PC-9 (cell line): ENCODE results near the gene EIF2D. TPM values are rescaled to one million over a fixed set of nuclear protein-coding genes. Genes with fewer than 3 reads are reported as not detected.

ENCODE experiments used
- BruUV-seq: library from RNA; stranded (reverse); fragments of 400-500 nt; replicated peaks from 2 replicates; lab custom pipeline; 2021; lab: Mats Ljungman, UMichigan
- CTCF ChIA-PET: fragments of 300-600 bp; sonication (Branson Sonifier 250); formaldehyde crosslinking; loops from one replicate; lab custom pipeline; 2022; ENCODE audit warnings: antibody characterized with exemption; lab: Charles Lee
- POLR2A ChIA-PET: fragments of 300-600 bp; sonication (Branson Sonifier 250); formaldehyde crosslinking; loops from one replicate; lab custom pipeline; 2022; ENCODE audit warnings: antibody characterized with exemption; ENCODE audit not compliant: unreplicated experiment; lab: Charles Lee
- DNase-seq, 2 experiments: peaks; one replicate each; pipeline versions ENCODE4 v3.0.0 to v3.0.0-alpha.2; 2015 to 2022; ENCODE audit warnings: mixed read lengths in 1 of 2
- H2AFZ ChIP-seq: fragments of 200-600 bp; sonication (generic); 2 replicates; pipeline ENCODE4 v1.8.1; 2017; ENCODE audit warnings: antibody characterized with exemption
- H3F3A ChIP-seq: fragments of 200-600 bp; sonication (generic); 2 replicates; pipeline ENCODE4 v1.8.1; 2017; ENCODE audit warnings: antibody characterized with exemption, mild to moderate bottlenecking, low read depth; ENCODE audit not compliant: insufficient read depth
- H3K27ac ChIP-seq: fragments of 200-600 bp; sonication (generic); 2 replicates; pipeline ENCODE4 v1.6.1; 2016; ENCODE audit warnings: mixed run types
- H3K27me3 ChIP-seq: fragments of 200-600 bp; sonication (generic); 2 replicates; pipeline ENCODE4 v1.6.1; 2016; ENCODE audit warnings: low read depth, mixed run types; ENCODE audit not compliant: insufficient read depth
- H3K36me3 ChIP-seq: fragments of 200-600 bp; sonication (generic); 2 replicates; pipeline ENCODE4 v1.6.1; 2016; ENCODE audit warnings: low read depth, mixed run types
- H3K4me1 ChIP-seq: fragments of 200-600 bp; sonication (generic); replicated peaks from 2 replicates; pipeline ENCODE4 v1.6.1; 2016; ENCODE audit warnings: mixed run types; ENCODE audit not compliant: insufficient read depth
- H3K4me2 ChIP-seq: fragments of 200-600 bp; sonication (generic); 2 replicates; pipeline ENCODE4 v1.6.1; 2017; ENCODE audit warnings: mixed run types
- H3K4me3 ChIP-seq: fragments of 200-600 bp; sonication (generic); 2 replicates; pipeline ENCODE4 v1.6.1; 2016; ENCODE audit warnings: mixed run types
- H3K79me2 ChIP-seq: fragments of 200-600 bp; sonication (generic); 2 replicates; pipeline ENCODE4 v1.6.1; 2017; ENCODE audit warnings: low read depth, mixed run types
- H3K9me2 ChIP-seq: fragments of 200-600 bp; sonication (generic); 2 replicates; pipeline ENCODE4 v1.8.1; 2017; ENCODE audit warnings: mild to moderate bottlenecking; ENCODE audit not compliant: insufficient read depth
- H3K9me3 ChIP-seq: fragments of 200-600 bp; sonication (generic); 2 replicates; pipeline ENCODE4 v1.8.1; 2016; ENCODE audit warnings: low read depth; ENCODE audit not compliant: insufficient read depth
- H4K20me1 ChIP-seq: fragments of 200-600 bp; sonication (generic); 2 replicates; pipeline ENCODE4 v1.8.1; 2017; ENCODE audit not compliant: insufficient read depth
- CTCF ChIP-seq: fragments of 200-600 bp; sonication (generic); conservative IDR thresholded peaks from 2 replicates; pipeline ENCODE4 v1.6.1; 2017; ENCODE audit warnings: mixed run types, antibody characterized with exemption, mild to moderate bottlenecking, moderate library complexity
- EZH2 ChIP-seq: fragments of 200-600 bp; sonication (generic); IDR thresholded peaks from 2 replicates; pipeline ENCODE4 v1.8.0; 2017; ENCODE audit warnings: antibody characterized with exemption, low read depth
- intact Hi-C: fragments of 100-400 bp; cut with micrococcal nuclease; formaldehyde crosslinking; loops from one replicate; pipeline ENCODE4 v1.10.0; 2022; ENCODE audit not compliant: unreplicated experiment
- total RNA-seq: library from RNA; stranded (reverse); gene quantifications from 2 replicates; pipeline ENCODE4 v1.2.3, GENCODE V29; 2021

EIF2D gene
- total RNA-seq, 1 experiment from 2014 or later = 59.0 TPM

GRCh38 chr1:206563367-206564207 is 48.7 kb downstream of the EIF2D start:
- no TSS peak for BruUV-seq
- Histone ChIP-seq H3K4me3 (no peak overlapping the region), H3K4me2 (no peak overlapping the region), H3K4me1 (no peaks in the 10 kb centered on the region), H3F3A (0 out of 2 replicates have a peak, but pooled peaks cover 4% of the 10 kb centered on the region), H3K79me2 (no peaks in the 10 kb centered on the region), H3K36me3 (no peaks in the 10 kb centered on the region), H4K20me1 (no peaks in the 10 kb centered on the region), H3K9me3 (no peaks in the 10 kb centered on the region), H3K9me2 (no peaks in the 10 kb centered on the region), H3K27ac (no peak overlapping the region), H2AFZ (no peak overlapping the region), H3K27me3 (no peaks in the 10 kb centered on the region)
- POLR2A ChIA-PET = no interaction called here
- intact Hi-C loops = no loop called here
- TF ChIP-seq EZH2 = no peak
- no peak for TF ChIP-seq CTCF
- DNase-seq = peak in 1 of 2 experiments; percentile 53
- CTCF ChIA-PET = no interaction called here

GRCh38 chr1:206560007-206560716 is 52.1 kb downstream of the EIF2D start:
- Histone ChIP-seq H3K27ac (no peak overlapping the region), H3F3A (peaks cover 4% of the 10 kb centered on the region; the same call in 1 of the 2 replicates), H2AFZ (no peak overlapping the region), H3K4me2 (no peak overlapping the region), H3K9me3 (no peaks in the 10 kb centered on the region), H4K20me1 (no peaks in the 10 kb centered on the region; the same call in 1 of the 2 replicates), H3K79me2 (no peaks in the 10 kb centered on the region), H3K4me3 (no peak overlapping the region), H3K4me1 (peaks cover 16% of the 10 kb centered on the region), H3K9me2 (no peaks in the 10 kb centered on the region), H3K27me3 (no peaks in the 10 kb centered on the region), H3K36me3 (no peaks in the 10 kb centered on the region)
- BruUV-seq = no TSS peak
- ChIA-PET CTCF (no interaction called here), POLR2A (no interaction called here)
- intact Hi-C loops = no loop called here
- no peak for DNase-seq
- TF ChIP-seq CTCF = no peak
- no peak for TF ChIP-seq EZH2

GRCh38 chr1:206559672-206559995 is 52.6 kb downstream of the EIF2D start:
- no peak overlapping the region for H3K4me2 ChIP-seq
- CTCF ChIA-PET = no interaction called here
- no peaks in the 10 kb centered on the region for H3K9me2 ChIP-seq
- H3K36me3 ChIP-seq = no peaks in the 10 kb centered on the region
- H3K27me3 ChIP-seq = no peaks in the 10 kb centered on the region
- BruUV-seq = no TSS peak
- H4K20me1 ChIP-seq = no peaks in the 10 kb centered on the region; the same call in 1 of the 2 replicates
- DNase-seq = no peak
- no peaks in the 10 kb centered on the region for H3K79me2 ChIP-seq
- POLR2A ChIA-PET = no interaction called here
- TF ChIP-seq CTCF (no peak), EZH2 (no peak)
- no peak overlapping the region for H3K27ac ChIP-seq
- H3K9me3 ChIP-seq = no peaks in the 10 kb centered on the region
- peaks cover 4% of the 10 kb centered on the region; the same call in 1 of the 2 replicates for H3F3A ChIP-seq
- peaks cover 16% of the 10 kb centered on the region for H3K4me1 ChIP-seq
- H3K4me3 ChIP-seq = no peak overlapping the region
- intact Hi-C loops = no loop called here
- H2AFZ ChIP-seq = no peak overlapping the region
